H1 (cell line): Measurements from ENCODE around the gene FAM120A. TPM values are rescaled to one million over a fixed set of nuclear protein-coding genes. Genes with fewer than 3 reads are reported as not detected.

ENCODE experiments used
- CTCF ChIA-PET: fragments of 300-600 bp; sonication (Branson Sonifier 250); formaldehyde crosslinking; loops from one replicate; lab custom pipeline; 2021; ENCODE audit not compliant: partially characterized antibody; lab: Charles Lee
- POLR2A ChIA-PET: fragments of 300-600 bp; sonication (Branson Sonifier 250); formaldehyde crosslinking; loops from one replicate; lab custom pipeline; 2021; ENCODE audit warnings: inconsistent platforms; ENCODE audit not compliant: partially characterized antibody; lab: Charles Lee
- DNase-seq, 2 experiments: peaks; one replicate each; pipeline versions ENCODE4 v3.0.0 to v3.0.0-alpha.2; 2010 to 2022; ENCODE audit warnings: low spot score in 2 of 2, low read depth in 1 of 2, mixed read lengths in 1 of 2
- FAIRE-seq: peaks from 2 replicates; lab custom pipeline; 2011; peaks lifted over from hg19 to GRCh38; lab: Jason Lieb, UNC
- H2AFZ ChIP-seq: 2 replicates; pipeline ENCODE4 v1.8.1; 2012; ENCODE audit warnings: low read length, inconsistent platforms
- H2AK5ac ChIP-seq: 2 replicates; pipeline ENCODE4 v1.6.1; 2013; ENCODE audit warnings: low read depth, low read length
- H2BK120ac ChIP-seq: replicated peaks from 2 replicates; pipeline ENCODE3; 2013; ENCODE audit warnings: low read depth, low read length, inconsistent platforms
- H2BK12ac ChIP-seq: 2 replicates; pipeline ENCODE4 v1.6.1; 2013; ENCODE audit warnings: low read depth, low read length
- H2BK15ac ChIP-seq: 2 replicates; pipeline ENCODE4 v1.6.1; 2013; ENCODE audit warnings: low read length
- H2BK20ac ChIP-seq: 2 replicates; pipeline ENCODE4 v1.6.1; 2013; ENCODE audit warnings: low read length
- H2BK5ac ChIP-seq: 2 replicates; pipeline ENCODE4 v1.6.1; 2013; ENCODE audit warnings: low read depth, low read length
- H3K14ac ChIP-seq: 2 replicates; pipeline ENCODE4 v1.6.1; 2013; ENCODE audit warnings: inconsistent platforms; ENCODE audit not compliant: insufficient read length
- H3K18ac ChIP-seq: 2 replicates; pipeline ENCODE4 v1.6.1; 2013; ENCODE audit warnings: low read length; ENCODE audit errors: extremely low read depth
- H3K23ac ChIP-seq: 2 replicates; pipeline ENCODE4 v1.6.1; 2013; ENCODE audit warnings: inconsistent platforms; ENCODE audit not compliant: insufficient read length
- H3K23me2 ChIP-seq: 2 replicates; pipeline ENCODE4 v1.6.1; 2013; ENCODE audit warnings: low read depth, low read length
- H3K27ac ChIP-seq: 2 replicates; pipeline ENCODE4 v1.6.1; 2011; ENCODE audit warnings: low read depth, low read length, inconsistent platforms
- H3K27me3 ChIP-seq, 4 experiments: replicated peaks in 1 of 4; 1 replicate in 1 of 4; 2 replicates in 3 of 4; pipeline versions ENCODE4 v1.6.1 to v1.8.1; 2011 to 2013; ENCODE audit warnings: low read length in 3 of 4, mild to moderate bottlenecking in 3 of 4, inconsistent platforms in 2 of 4, mixed read lengths in 2 of 4, moderate library complexity in 1 of 4; ENCODE audit not compliant: control insufficient read depth in 3 of 4, insufficient read depth in 3 of 4; ENCODE audit errors: extremely low read depth in 1 of 4
- H3K36me3 ChIP-seq, 4 experiments: 2 replicates each; pipeline versions ENCODE4 v1.6.1 to v1.8.1; 2011 to 2013; ENCODE audit warnings: mild to moderate bottlenecking in 4 of 4, low read length in 3 of 4, moderate library complexity in 2 of 4, control low read depth in 1 of 4, inconsistent platforms in 1 of 4; ENCODE audit not compliant: insufficient read depth in 4 of 4, control insufficient read depth in 2 of 4
- H3K4ac ChIP-seq: replicated peaks from 2 replicates; pipeline ENCODE3; 2013; ENCODE audit warnings: low read length, low read depth, mixed read lengths, inconsistent platforms; ENCODE audit not compliant: insufficient read length
- H3K4me1 ChIP-seq, 4 experiments: replicated peaks in 1 of 4; 1 replicate in 1 of 4; 2 replicates in 3 of 4; pipeline versions ENCODE4 v1.6.1 to v1.8.1; 2011 to 2013; ENCODE audit warnings: low read length in 3 of 4, inconsistent platforms in 2 of 4, mixed read lengths in 1 of 4; ENCODE audit not compliant: insufficient read depth in 4 of 4, control insufficient read depth in 3 of 4
- H3K4me2 ChIP-seq, 2 experiments: 2 replicates each; pipeline versions ENCODE4 v1.6.1 to v1.8.1; 2011 to 2013; ENCODE audit warnings: low read depth in 2 of 2, low read length in 2 of 2, control low read depth in 1 of 2, inconsistent platforms in 1 of 2, mild to moderate bottlenecking in 1 of 2; ENCODE audit not compliant: insufficient read depth in 1 of 2
- H3K4me3 ChIP-seq, 4 experiments: fragments of 200-600, 300-600 bp in 1 of 4; sonication (generic), shearing (Covaris generic), sonication (Bioruptor Twin) in 1 of 4; 2 replicates each; pipeline versions ENCODE4 v1.5.1 to v1.8.1; 2011 to 2016; ENCODE audit warnings: low read length in 4 of 4, low read depth in 3 of 4, control low read depth in 2 of 4, inconsistent platforms in 2 of 4, mild to moderate bottlenecking in 2 of 4, mixed read lengths in 1 of 4, moderate library complexity in 1 of 4; ENCODE audit not compliant: insufficient read depth in 2 of 4; ENCODE audit errors: extremely low read depth in 1 of 4
- H3K56ac ChIP-seq: replicated peaks from 2 replicates; pipeline ENCODE3; 2013; ENCODE audit warnings: low read depth, mild to moderate bottlenecking, mixed read lengths, low read length, inconsistent platforms; ENCODE audit not compliant: insufficient read length
- H3K79me1 ChIP-seq: 2 replicates; pipeline ENCODE4 v1.6.1; 2013; ENCODE audit warnings: low read depth, low read length, control low read depth
- H3K79me2 ChIP-seq, 2 experiments: 2 replicates each; pipeline versions ENCODE4 v1.6.1 to v1.8.1; 2012 to 2013; ENCODE audit warnings: low read length in 2 of 2, mild to moderate bottlenecking in 2 of 2, inconsistent platforms in 1 of 2; ENCODE audit not compliant: insufficient read depth in 2 of 2, control insufficient read depth in 1 of 2
- H3K9ac ChIP-seq, 4 experiments: replicated peaks in 1 of 4; 1 replicate in 1 of 4; 2 replicates in 3 of 4; pipeline versions ENCODE4 v1.6.1 to v1.8.1; 2011 to 2013; ENCODE audit warnings: low read depth in 3 of 4, low read length in 3 of 4, control low read depth in 2 of 4, mild to moderate bottlenecking in 2 of 4, moderate library complexity in 2 of 4, inconsistent platforms in 1 of 4; ENCODE audit errors: extremely low read depth in 1 of 4
- H3K9me3 ChIP-seq, 2 experiments: 2 replicates each; pipeline versions ENCODE4 v1.6.1 to v1.8.1; 2012 to 2013; ENCODE audit warnings: mild to moderate bottlenecking in 2 of 2, moderate library complexity in 2 of 2, control low read depth in 1 of 2, inconsistent platforms in 1 of 2, low read depth in 1 of 2, low read length in 1 of 2, mixed read lengths in 1 of 2; ENCODE audit not compliant: insufficient read depth in 2 of 2
- H4K20me1 ChIP-seq, 2 experiments: replicated peaks in 1 of 2; 2 replicates each; pipeline versions ENCODE3 to v1.8.1; 2011 to 2013; ENCODE audit warnings: inconsistent platforms in 2 of 2, low read length in 2 of 2, mild to moderate bottlenecking in 1 of 2; ENCODE audit not compliant: insufficient read depth in 2 of 2, control insufficient read depth in 1 of 2
- H4K5ac ChIP-seq: 2 replicates; pipeline ENCODE4 v1.6.1; 2013; ENCODE audit warnings: low read length, low read depth, mixed read lengths, inconsistent platforms; ENCODE audit not compliant: insufficient read length
- H4K8ac ChIP-seq: 2 replicates; pipeline ENCODE4 v1.8.0; 2013; ENCODE audit warnings: mild to moderate bottlenecking, moderate library complexity, low read length, inconsistent platforms; ENCODE audit not compliant: insufficient read depth; ENCODE audit errors: extremely low read depth
- H4K91ac ChIP-seq: replicated peaks from 2 replicates; pipeline ENCODE3; 2013; ENCODE audit warnings: low read length, mixed read lengths, inconsistent platforms; ENCODE audit not compliant: insufficient read length
- CREB1 ChIP-seq: IDR thresholded peaks from 2 replicates; pipeline ENCODE4 v1.6.1; 2012; ENCODE audit warnings: inconsistent platforms
- CTCF ChIP-seq, 3 experiments: IDR thresholded peaks; 1 replicate in 2 of 3; 2 replicates in 1 of 3; pipeline versions ENCODE4 v1.5.1 to v1.6.1; 2011; ENCODE audit warnings: low read length in 3 of 3, mild to moderate bottlenecking in 3 of 3, inconsistent platforms in 2 of 3, low read depth in 1 of 3, moderate library complexity in 1 of 3; ENCODE audit not compliant: insufficient read depth in 1 of 3; ENCODE audit errors: control extremely low read depth in 1 of 3
- RAD21 ChIP-seq, 2 experiments: IDR thresholded peaks in 1 of 2; conservative IDR thresholded peaks in 1 of 2; 2 replicates each; pipeline ENCODE4 v1.6.1; 2011; ENCODE audit warnings: low read depth in 2 of 2, low read length in 2 of 2, improper control_type of control experiment in 1 of 2, inconsistent platforms in 1 of 2, mild to moderate bottlenecking in 1 of 2, moderate library complexity in 1 of 2
- RBBP5 ChIP-seq: IDR thresholded peaks from 2 replicates; pipeline ENCODE4 v1.7.1; 2012; ENCODE audit warnings: low read depth, mild to moderate bottlenecking, inconsistent platforms, low read length, moderate library complexity, borderline replicate concordance
- SAP30 ChIP-seq: fragments of 300-600 bp; sonication (generic); IDR thresholded peaks from 2 replicates; pipeline ENCODE4 v1.7.1; 2012; ENCODE audit warnings: low read length, moderate library complexity, mild to moderate bottlenecking, inconsistent platforms; ENCODE audit not compliant: insufficient read depth, insufficient replicate concordance
- ZNF274 ChIP-seq: IDR thresholded peaks from 2 replicates; pipeline ENCODE4 v1.7.0; 2012; ENCODE audit warnings: low read length, borderline replicate concordance; ENCODE audit errors: extremely low read depth
- WGBS, 2 experiments: shearing (Covaris generic) in 1 of 2; methylation state at CpG; one replicate each; pipeline versions ENCODE4 v1.1.6 to v1.1.7; 2013 to 2015; ENCODE audit warnings: low lambda C conversion rate in 2 of 2, mixed read lengths in 2 of 2, inconsistent platforms in 1 of 2, low coverage in 1 of 2, missing lambda C conversion rate in 1 of 2; ENCODE audit not compliant: insufficient replicate concordance in 2 of 2, insufficient coverage in 1 of 2, insufficient read length in 1 of 2; ENCODE audit errors: extremely low coverage in 1 of 2, missing lambda C conversion rate in 1 of 2; 5-methylcytosine and 5-hydroxymethylcytosine counted together
- polyA plus RNA-seq, 7 experiments: library from polyadenylated mRNA; depleted of rRNA in 3 of 7; stranded (reverse) in 5 of 7; unstranded in 2 of 7; fragments of >200 nt in 5 of 7; fragments of 200-250 nt in 2 of 7; gene quantifications; 1 replicate in 5 of 7; 2 replicates in 1 of 7; 4 replicates in 1 of 7; pipeline versions ENCODE4 v1.2.1 to v1.2.3, GENCODE V29; 2011 to 2013; ENCODE audit warnings: missing spikeins in 2 of 7, mixed read lengths in 2 of 7
- total RNA-seq: library from RNA; stranded (reverse); fragmentation: NEBNext Ultra II Directional; extraction: Animal tissue kit (Norgen Biotek cat#: 25700); gene quantifications from 2 replicates; pipeline ENCODE4 v1.2.1, GENCODE V29; 2021

FAM120A gene
- total and polyA plus RNA-seq, 2 of the 8 experiments (the other 6 are each of a cell fraction or from before 2014, with no cell fraction given), result 24.9 to 54.7 TPM

- H3K4me3 ChIP-seq, result no peak overlapping the region
- H2BK15ac ChIP-seq, result no peak overlapping the region
- no peak overlapping the region for H2BK5ac ChIP-seq
- no peak overlapping the region for H2AK5ac ChIP-seq
- POLR2A ChIA-PET, result interaction anchor here (1.3 kb wide), 1 partner anchor 23 kb away, joined by 3 read pairs; no protein-coding TSS in a partner anchor
- no peak overlapping the region for H2BK12ac ChIP-seq
- no peak overlapping the region for H3K56ac ChIP-seq
- no peak overlapping the region for H4K91ac ChIP-seq
- no peak overlapping the region for H3K27ac ChIP-seq
- no peak overlapping the region for H2BK120ac ChIP-seq
- CTCF ChIA-PET, result interaction anchor here (1.4 kb wide), 1 partner anchor 123 kb away, joined by 3 read pairs; no protein-coding TSS in a partner anchor
- no peaks in the 10 kb centered on the region for H3K27me3 ChIP-seq
- no peak overlapping the region for H4K5ac ChIP-seq
- no peaks in the 10 kb centered on the region for H3K79me2 ChIP-seq
- no peaks in the 10 kb centered on the region for H3K9me3 ChIP-seq
- no peak overlapping the region for H3K4me2 ChIP-seq
- no peak overlapping the region for H3K4ac ChIP-seq
- H3K23me2 ChIP-seq, result no peaks in the 10 kb centered on the region
- H3K18ac ChIP-seq, result no peak overlapping the region
- H3K4me1 ChIP-seq, result no peaks in the 10 kb centered on the region
- no peak for DNase-seq
- WGBS, 2 experiments, result 92% methylated on average over 5 of the region's 5 CpGs; no CpG with 5 or more reads in 1 of the 2 experiments
- no peak overlapping the region for H3K23ac ChIP-seq
- H3K9ac ChIP-seq, result no peak overlapping the region
- H3K36me3 ChIP-seq, result no peaks in the 10 kb centered on the region
- no peak for FAIRE-seq
- no peak overlapping the region for H3K14ac ChIP-seq
- H3K79me1 ChIP-seq, result no peaks in the 10 kb centered on the region
- H4K8ac ChIP-seq, result no peak overlapping the region
- no peak overlapping the region for H2AFZ ChIP-seq
- H4K20me1 ChIP-seq, result no peaks in the 10 kb centered on the region
- no peak for TF ChIP-seq ZNF274
- TF ChIP-seq CREB1, result no peak
- no peak for TF ChIP-seq RBBP5
- TF ChIP-seq SAP30, result no peak
- TF ChIP-seq CTCF (IDR thresholded peaks at IDR 0.05; ENCODE audit: control extremely low read depth in 1 of 3, insufficient read depth in 1 of 3, low read depth in 1 of 3, low read length in 3 of 3), result peak; percentile 27 to 53 (median 38); a peak in 3 of 4 replicates
- peak; percentile 35 to 51 for TF ChIP-seq RAD21 (IDR thresholded peaks at IDR 0.05 in 1 of 2, conservative IDR thresholded peaks at IDR 0.05 in 1 of 2; ENCODE audit: low read depth in 2 of 2, low read length in 2 of 2)
- no peak overlapping the region for H2BK20ac ChIP-seq
Measured at GRCh38 chr9:93427655-93428379, 23.7 kb upstream of the FAM120A start.
